ENCODE data around the gene SPOUT1.

SPOUT1 gene

GRCh38 chr9:128821584-128822406 lies 7.8 kb downstream of the SPOUT1 start:
- H3K27me3 ChIP-seq (ENCODE audit: low read depth, low read length), result no peaks in the 10 kb centered on the region
- H3K9me3 ChIP-seq (ENCODE audit: control insufficient read depth in 1 of 2, low read length in 2 of 2), result no peaks in the 10 kb centered on the region
- peaks cover 14 to 53% of the 10 kb centered on the region in 2 donors for H3K36me3 ChIP-seq (ENCODE audit: control insufficient read depth in 1 of 2, insufficient read depth in 2 of 2, low read length in 2 of 2)
- peaks cover 0 to 14% of the 10 kb centered on the region in 2 donors for H3K4me1 ChIP-seq (ENCODE audit: control insufficient read depth in 1 of 2, insufficient read depth in 2 of 2, low read length in 2 of 2)
- no peak overlapping the region for H3K27ac ChIP-seq (ENCODE audit: low read length)
- no peak overlapping the region for H3K4me3 ChIP-seq (ENCODE audit: low read depth in 1 of 2, low read length in 2 of 2)

DNA sequence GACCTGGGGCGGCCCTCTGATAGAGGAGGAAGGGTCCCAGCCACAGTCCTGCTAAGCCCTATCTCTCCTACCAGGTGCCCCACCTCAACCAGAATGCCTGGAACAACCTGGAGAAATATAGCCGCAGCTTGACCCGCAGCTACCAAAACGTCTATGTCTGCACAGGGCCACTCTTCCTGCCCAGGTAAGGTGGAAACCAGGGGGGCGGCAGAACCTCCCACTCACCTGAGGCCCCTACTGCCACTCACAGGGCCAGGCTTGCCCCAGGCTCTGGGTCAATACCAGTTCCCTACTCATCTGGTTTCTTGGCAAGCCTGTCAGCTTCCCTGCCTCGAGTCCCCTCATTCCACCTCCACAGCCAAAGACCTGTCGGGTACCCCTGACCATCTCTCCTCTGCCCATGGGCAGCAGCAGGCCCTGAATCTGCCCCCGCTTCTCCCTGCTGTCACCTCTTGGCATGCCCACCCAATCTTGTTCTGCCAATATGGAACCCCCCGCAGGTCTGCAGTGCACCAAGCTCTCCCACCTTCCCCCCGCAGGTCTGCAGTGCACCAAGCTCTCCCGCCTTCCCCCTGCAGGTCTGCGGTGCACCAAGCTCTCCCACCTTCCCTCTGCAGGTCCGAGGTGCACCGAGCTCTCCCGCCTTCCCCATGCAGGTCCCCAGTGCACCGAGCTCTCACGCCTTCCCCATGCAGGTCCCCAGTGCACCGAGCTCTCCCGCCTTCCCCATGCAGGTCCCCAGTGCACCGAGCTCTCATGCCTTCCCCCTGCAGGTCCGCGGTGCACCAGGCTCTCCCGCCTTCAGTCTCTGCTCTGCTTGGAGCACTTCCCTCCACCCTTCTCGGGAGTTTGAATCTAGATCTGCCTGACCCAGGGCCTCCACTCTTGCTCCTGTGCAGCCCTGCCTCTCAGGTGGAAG lies 8.7 kb downstream of the SPOUT1 start:
- Histone ChIP-seq H3K9me3 (ENCODE audit: control insufficient read depth in 1 of 2, low read length in 2 of 2) (no peaks in the 10 kb centered on the region), H3K4me1 (ENCODE audit: control insufficient read depth in 1 of 2, insufficient read depth in 2 of 2, low read length in 2 of 2) (peaks cover 0 to 14% of the 10 kb centered on the region in 2 donors), H3K36me3 (ENCODE audit: control insufficient read depth in 1 of 2, insufficient read depth in 2 of 2, low read length in 2 of 2) (peaks cover 14 to 44% of the 10 kb centered on the region in 2 donors), H3K4me3 (ENCODE audit: low read depth in 1 of 2, low read length in 2 of 2) (no peak overlapping the region), H3K27ac (ENCODE audit: low read length) (no peak overlapping the region), H3K27me3 (ENCODE audit: low read depth, low read length) (no peaks in the 10 kb centered on the region)

DNA sequence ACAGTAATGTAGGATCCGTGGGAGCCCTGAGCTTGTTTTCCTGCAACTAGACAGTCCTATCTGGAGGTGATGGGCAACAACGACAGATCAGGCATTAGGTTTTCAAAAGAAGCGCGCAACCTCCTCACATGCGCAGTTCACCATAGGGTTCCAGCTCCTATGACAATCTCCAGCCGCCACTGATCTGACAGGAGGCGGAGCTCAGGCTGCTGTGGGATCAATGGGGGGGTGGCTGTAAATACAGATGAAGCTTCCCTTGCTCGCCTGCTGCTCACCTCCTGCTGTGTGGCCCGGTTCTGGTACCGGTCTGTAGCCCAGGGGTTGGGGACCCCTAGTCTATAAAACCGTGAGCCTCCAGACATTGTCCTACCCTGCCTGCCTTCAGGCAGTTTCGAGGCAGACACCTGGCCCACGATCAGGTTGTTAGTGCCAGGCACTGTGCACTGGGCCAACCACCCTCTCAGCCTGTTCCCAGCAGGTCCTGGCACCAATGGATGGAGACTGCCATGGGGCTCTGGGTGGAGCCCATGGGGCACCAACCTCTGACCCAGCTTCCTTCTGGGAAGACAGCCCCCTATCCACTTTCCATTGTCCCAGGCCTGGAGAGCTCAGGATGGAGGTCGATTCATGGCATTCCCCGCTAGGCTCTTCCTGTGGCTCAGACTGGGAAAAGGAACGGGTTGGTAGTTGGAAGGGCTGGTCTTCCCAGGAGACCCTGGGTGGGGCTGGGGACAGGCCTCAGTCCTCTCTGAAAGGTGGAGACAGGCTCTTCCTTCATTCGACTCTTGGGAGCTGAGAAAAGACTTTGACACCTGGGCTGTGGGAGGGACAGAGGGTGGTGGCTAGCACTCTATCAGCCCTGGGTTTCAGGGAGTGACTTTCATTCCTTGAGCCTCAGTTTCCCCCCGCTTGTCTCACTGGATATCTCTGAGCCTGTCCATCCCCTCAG lies 9.6 kb downstream of the SPOUT1 start:
- Histone ChIP-seq H3K27ac (ENCODE audit: low read length) (no peak overlapping the region), H3K27me3 (ENCODE audit: low read depth, low read length) (no peaks in the 10 kb centered on the region), H3K4me1 (ENCODE audit: control insufficient read depth in 1 of 2, insufficient read depth in 2 of 2, low read length in 2 of 2) (peaks cover 0 to 14% of the 10 kb centered on the region in 2 donors), H3K4me3 (ENCODE audit: low read depth in 1 of 2, low read length in 2 of 2) (peak overlapping the region in 1 of 2 donors; percentile 78), H3K36me3 (ENCODE audit: control insufficient read depth in 1 of 2, insufficient read depth in 2 of 2, low read length in 2 of 2) (peaks cover 14 to 35% of the 10 kb centered on the region in 2 donors), H3K9me3 (ENCODE audit: control insufficient read depth in 1 of 2, low read length in 2 of 2) (no peaks in the 10 kb centered on the region)

DNA sequence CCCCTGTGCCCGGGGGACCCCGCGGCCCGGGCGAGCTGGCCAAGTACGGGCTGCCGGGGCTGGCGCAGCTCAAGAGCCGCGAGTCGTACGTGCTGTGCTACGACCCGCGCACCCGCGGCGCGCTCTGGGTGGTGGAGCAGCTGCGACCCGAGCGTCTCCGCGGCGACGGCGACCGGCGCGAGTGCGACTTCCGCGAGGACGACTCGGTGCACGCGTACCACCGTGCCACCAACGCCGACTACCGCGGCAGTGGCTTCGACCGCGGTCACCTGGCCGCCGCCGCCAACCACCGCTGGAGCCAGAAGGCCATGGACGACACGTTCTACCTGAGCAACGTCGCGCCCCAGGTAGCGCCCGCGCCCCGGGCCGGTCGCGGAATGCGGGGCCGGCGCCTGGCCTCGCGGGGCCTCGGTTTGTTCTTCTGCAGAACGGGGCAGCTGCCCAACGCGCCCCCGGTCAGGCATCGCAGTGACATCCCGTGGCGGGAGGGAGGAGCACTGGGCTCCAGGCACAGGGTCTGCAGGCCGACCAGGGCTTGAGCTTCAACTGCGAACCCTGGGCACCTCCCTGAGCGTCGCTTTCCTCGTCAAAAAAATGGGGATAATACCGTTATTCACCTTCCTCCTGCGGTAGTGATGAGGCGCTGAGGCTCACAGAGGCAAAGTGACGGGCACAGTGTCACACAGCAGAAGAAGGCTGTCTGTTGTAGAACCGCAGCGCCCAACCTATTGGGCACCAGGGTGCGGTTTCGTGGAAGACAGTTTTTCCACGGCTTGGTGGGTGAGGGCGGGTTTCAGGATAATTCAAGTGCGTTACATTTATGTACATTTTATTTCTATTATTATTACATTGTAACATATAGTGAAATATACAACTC lies 10.5 kb downstream of the SPOUT1 start:
- Histone ChIP-seq H3K4me1 (ENCODE audit: control insufficient read depth in 1 of 2, insufficient read depth in 2 of 2, low read length in 2 of 2) (peaks cover 0 to 14% of the 10 kb centered on the region in 2 donors), H3K4me3 (ENCODE audit: low read depth in 1 of 2, low read length in 2 of 2) (peak overlapping the region; percentile 26 to 78), H3K9me3 (ENCODE audit: control insufficient read depth in 1 of 2, low read length in 2 of 2) (no peaks in the 10 kb centered on the region), H3K36me3 (ENCODE audit: control insufficient read depth in 1 of 2, insufficient read depth in 2 of 2, low read length in 2 of 2) (peaks cover 8 to 26% of the 10 kb centered on the region in 2 donors), H3K27ac (ENCODE audit: low read length) (no peak overlapping the region), H3K27me3 (ENCODE audit: low read depth, low read length) (no peaks in the 10 kb centered on the region)

DNA sequence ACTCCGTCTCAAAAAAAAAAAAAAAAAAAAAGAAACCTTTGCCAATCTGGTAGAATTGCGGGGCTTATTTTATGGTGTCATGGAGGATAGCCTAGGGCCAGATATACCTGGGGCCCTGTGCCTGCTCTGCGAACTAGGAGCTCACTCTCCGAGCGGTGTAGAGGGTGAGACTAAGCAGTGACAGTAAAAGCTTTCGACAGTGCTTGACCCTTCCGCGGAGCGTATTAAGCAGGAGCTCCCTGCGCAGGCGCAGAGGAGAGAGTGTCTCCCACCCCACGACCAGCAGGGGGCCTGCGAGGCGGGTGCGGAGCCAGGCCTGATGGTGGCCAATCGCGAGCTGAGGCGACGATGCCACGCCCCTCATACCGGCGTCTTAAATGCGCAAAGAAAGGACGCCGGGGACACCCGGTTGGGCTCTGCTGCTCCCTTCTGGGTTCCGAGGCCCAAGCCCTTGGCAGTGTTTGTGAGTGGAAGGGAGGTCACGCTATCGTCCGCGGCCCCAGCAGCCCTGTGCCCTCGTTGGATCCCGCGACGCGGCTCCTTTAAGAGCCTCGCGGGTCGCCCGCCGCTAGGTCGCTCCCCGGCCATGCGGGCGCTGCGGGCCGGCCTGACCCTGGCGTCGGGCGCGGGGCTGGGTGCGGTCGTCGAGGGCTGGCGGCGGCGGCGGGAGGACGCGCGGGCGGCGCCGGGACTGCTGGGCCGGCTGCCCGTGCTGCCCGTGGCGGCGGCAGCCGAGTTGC lies 11.3 kb downstream of the SPOUT1 start, which contains the start of gene ENDOG:
Gene ENDOG, plus strand, starts transcription at position 402 of the 740 bp plus-strand sequence. Its CDS starts 185 bp downstream, at position 587.
- Histone ChIP-seq H3K27ac (ENCODE audit: low read length) (no peak within 1 kb of the TSS), H3K4me3 (ENCODE audit: low read depth in 1 of 2, low read length in 2 of 2) (peak within 1 kb of the TSS; percentile 59 to 78), H3K9me3 (ENCODE audit: control insufficient read depth in 1 of 2, low read length in 2 of 2) (no peaks in the 10 kb centered on the region), H3K27me3 (ENCODE audit: low read depth, low read length) (no peaks in the 10 kb centered on the region), H3K36me3 (ENCODE audit: control insufficient read depth in 1 of 2, insufficient read depth in 2 of 2, low read length in 2 of 2) (peaks cover 8 to 18% of the 10 kb centered on the region in 2 donors), H3K4me1 (ENCODE audit: control insufficient read depth in 1 of 2, insufficient read depth in 2 of 2, low read length in 2 of 2) (peaks cover 0 to 14% of the 10 kb centered on the region in 2 donors)

- H3K36me3 ChIP-seq (ENCODE audit: control insufficient read depth in 1 of 2, insufficient read depth in 2 of 2, low read length in 2 of 2), result peaks cover 10 to 26% of the 10 kb centered on the region in 2 donors
- no peak overlapping the region for H3K27ac ChIP-seq (ENCODE audit: low read length)
- H3K9me3 ChIP-seq (ENCODE audit: control insufficient read depth in 1 of 2, low read length in 2 of 2), result no peaks in the 10 kb centered on the region
- no peaks in the 10 kb centered on the region for H3K27me3 ChIP-seq (ENCODE audit: low read depth, low read length)
- no peaks in the 10 kb centered on the region for H3K4me1 ChIP-seq (ENCODE audit: control insufficient read depth in 1 of 2, insufficient read depth in 2 of 2, low read length in 2 of 2)
- no peak overlapping the region for H3K4me3 ChIP-seq (ENCODE audit: low read depth in 1 of 2, low read length in 2 of 2)
Observed at GRCh38 chr9:128810873-128811272, 18.7 kb downstream of the SPOUT1 start.

DNA sequence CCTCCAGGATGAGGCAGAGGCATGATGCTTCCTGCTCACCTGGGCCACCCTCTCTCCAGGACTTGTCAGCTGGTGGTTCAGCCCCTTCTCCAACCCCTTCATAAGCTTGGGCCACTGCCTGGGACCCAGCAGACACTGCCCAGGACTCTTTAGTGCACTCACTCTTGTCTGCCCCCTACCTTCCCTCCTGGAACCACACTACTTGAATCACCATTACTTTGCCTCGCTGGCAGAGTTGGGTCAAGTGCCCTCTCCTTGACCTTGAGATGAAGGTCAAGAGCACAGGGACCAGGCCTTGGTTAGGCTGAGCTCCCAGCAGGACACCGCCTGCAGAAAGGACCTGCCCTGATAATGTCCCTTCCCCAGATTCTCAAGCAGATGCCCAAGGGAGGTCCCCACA lies 19.8 kb downstream of the SPOUT1 start:
- no peaks in the 10 kb centered on the region for H3K27me3 ChIP-seq (ENCODE audit: low read depth, low read length)
- no peaks in the 10 kb centered on the region for H3K9me3 ChIP-seq (ENCODE audit: control insufficient read depth in 1 of 2, low read length in 2 of 2)
- H3K4me1 ChIP-seq (ENCODE audit: control insufficient read depth in 1 of 2, insufficient read depth in 2 of 2, low read length in 2 of 2), result no peaks in the 10 kb centered on the region
- peaks cover 17 to 36% of the 10 kb centered on the region in 2 donors for H3K36me3 ChIP-seq (ENCODE audit: control insufficient read depth in 1 of 2, insufficient read depth in 2 of 2, low read length in 2 of 2)
- H3K4me3 ChIP-seq (ENCODE audit: low read depth in 1 of 2, low read length in 2 of 2), result no peak overlapping the region
- no peak overlapping the region for H3K27ac ChIP-seq (ENCODE audit: low read length)

DNA sequence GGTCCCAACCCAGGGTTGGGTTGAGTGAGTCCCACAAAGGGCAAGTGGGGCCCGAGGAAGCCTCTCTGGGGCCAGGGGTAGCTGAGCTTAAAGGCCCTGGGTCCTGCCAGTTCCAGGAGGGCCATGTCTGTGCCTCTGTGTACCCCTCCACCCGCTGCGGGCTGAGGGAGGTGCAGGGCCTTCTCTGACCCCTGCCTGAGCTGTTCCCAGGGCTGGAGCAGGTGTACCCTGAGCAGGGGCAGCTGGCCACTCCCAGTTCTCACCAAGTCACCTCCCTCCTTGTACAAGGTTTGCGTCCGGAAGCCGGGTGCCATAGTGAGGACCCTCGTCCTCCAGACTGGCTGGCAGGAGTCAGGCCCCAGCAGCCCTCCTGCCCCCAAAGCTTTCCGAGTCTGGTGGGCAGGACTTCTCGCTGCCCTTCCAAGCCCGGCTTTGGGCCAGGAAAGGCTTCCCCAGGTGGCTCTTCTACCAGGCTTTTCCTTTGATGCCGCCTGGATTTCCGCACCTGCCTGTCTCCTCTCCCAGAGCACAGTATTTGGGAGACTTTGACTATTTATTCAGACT lies 20.5 kb downstream of the SPOUT1 start:
- H3K4me3 ChIP-seq (ENCODE audit: low read depth in 1 of 2, low read length in 2 of 2), result no peak overlapping the region
- H3K27ac ChIP-seq (ENCODE audit: low read length), result no peak overlapping the region
- no peaks in the 10 kb centered on the region for H3K27me3 ChIP-seq (ENCODE audit: low read depth, low read length)
- H3K36me3 ChIP-seq (ENCODE audit: control insufficient read depth in 1 of 2, insufficient read depth in 2 of 2, low read length in 2 of 2), result peaks cover 17 to 40% of the 10 kb centered on the region in 2 donors
- no peaks in the 10 kb centered on the region for H3K4me1 ChIP-seq (ENCODE audit: control insufficient read depth in 1 of 2, insufficient read depth in 2 of 2, low read length in 2 of 2)
- H3K9me3 ChIP-seq (ENCODE audit: control insufficient read depth in 1 of 2, low read length in 2 of 2), result no peaks in the 10 kb centered on the region

GRCh38 chr9:128808543-128808942 lies 21.1 kb downstream of the SPOUT1 start:
- Histone ChIP-seq H3K27me3 (ENCODE audit: low read depth, low read length) (no peaks in the 10 kb centered on the region), H3K4me3 (ENCODE audit: low read depth in 1 of 2, low read length in 2 of 2) (no peak overlapping the region), H3K27ac (ENCODE audit: low read length) (no peak overlapping the region), H3K36me3 (ENCODE audit: control insufficient read depth in 1 of 2, insufficient read depth in 2 of 2, low read length in 2 of 2) (peaks cover 18 to 46% of the 10 kb centered on the region in 2 donors), H3K9me3 (ENCODE audit: control insufficient read depth in 1 of 2, low read length in 2 of 2) (no peaks in the 10 kb centered on the region), H3K4me1 (ENCODE audit: control insufficient read depth in 1 of 2, insufficient read depth in 2 of 2, low read length in 2 of 2) (no peaks in the 10 kb centered on the region)

Data from muscle layer of duodenum (tissue), 2 donors.